Stimulated activated CD4-positive, alpha-beta T cell treated with anti-CD3 and anti-CD28 coated beads, Interleukin-12 subunit alpha, Interleukin-12 subunit beta, amount 100 ng/mL, for 4 hours (primary cell): ENCODE results near the gene ZNF24.

Experiments
- DNase-seq: peaks from one replicate; pipeline ENCODE4 v3.0.0-alpha.2; 2020

Gene ZNF24

DNA sequence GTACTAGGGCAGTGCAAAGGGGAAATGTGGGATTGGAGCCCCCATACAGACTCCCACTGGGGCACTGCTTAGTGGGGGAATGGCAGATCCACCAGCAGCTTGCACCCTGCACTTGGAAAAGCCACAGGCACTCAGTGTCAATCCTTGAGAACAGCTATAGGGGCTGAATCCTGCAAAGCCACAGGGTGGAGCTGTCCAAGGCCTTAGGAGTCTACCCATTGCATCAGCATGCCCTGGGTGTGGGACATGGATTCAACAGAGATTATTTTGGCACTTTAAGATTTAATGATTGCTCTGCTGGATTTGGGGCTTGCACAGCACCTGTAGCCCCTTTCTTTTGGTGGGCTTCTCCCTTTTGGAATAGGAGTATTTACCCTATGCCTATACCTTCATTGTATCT, 8.6 kb upstream of the ZNF24 start:
- no peak for DNase-seq

DNA sequence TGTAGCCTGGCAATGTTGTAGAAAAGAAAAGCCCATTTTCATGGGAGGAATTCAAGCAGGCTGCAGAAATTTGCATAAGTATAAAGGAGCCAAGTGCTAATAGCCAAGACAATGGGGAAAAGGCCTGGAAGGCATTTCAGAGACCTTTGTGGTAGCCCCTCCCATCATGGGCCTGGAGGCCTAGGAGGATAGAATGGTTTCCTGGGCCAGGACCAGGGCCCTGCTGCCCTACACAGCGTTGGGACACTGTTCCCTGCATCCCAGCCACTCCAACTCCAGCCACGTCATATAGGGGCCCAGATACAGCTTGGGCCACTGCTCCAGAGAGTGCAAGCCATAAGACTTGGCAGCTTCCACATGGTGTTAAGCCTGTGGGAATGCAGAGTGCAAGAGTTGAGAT, 8.1 kb upstream of the ZNF24 start:
- DNase-seq = no peak

DNA sequence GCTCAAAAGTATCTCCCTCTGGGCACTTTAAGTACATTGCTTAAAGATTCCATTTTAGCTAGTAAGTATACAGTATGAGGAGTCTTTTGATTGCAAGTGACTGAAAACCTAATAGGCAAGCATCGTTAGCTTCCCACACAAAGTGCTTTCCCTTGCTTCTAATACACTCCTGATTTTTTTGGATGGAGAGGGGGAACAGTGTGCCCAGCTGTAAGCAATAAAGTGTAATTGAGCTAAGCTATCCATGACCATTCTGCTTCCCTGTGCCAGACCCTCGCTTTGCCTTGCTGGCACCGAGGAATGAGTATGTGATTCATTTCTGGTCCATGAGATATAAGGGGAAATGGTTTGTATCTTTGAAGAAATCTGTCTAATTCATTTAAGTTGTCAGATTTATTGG, 3.8 kb upstream of the ZNF24 start:
- DNase-seq = no peak

DNA sequence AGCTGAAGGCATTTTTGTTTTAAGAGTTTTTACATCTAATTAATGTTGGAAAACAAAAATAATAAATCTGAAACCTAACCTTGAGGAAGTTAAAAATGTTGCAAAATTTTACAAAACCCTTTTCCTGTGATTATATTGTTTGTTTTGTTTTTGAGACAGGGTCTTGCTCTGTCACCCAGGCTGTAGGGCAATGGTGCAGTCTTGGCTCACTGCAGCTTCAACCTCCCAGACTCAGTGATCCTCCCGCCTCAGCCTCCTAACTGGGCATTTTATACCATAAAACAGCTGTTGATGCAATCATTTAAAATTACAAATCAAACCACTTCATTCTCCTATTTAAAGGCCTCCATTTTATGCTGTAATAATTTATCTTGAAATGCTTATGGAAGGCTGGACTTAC, 1.7 kb upstream of the ZNF24 start:
- no peak for DNase-seq

DNA sequence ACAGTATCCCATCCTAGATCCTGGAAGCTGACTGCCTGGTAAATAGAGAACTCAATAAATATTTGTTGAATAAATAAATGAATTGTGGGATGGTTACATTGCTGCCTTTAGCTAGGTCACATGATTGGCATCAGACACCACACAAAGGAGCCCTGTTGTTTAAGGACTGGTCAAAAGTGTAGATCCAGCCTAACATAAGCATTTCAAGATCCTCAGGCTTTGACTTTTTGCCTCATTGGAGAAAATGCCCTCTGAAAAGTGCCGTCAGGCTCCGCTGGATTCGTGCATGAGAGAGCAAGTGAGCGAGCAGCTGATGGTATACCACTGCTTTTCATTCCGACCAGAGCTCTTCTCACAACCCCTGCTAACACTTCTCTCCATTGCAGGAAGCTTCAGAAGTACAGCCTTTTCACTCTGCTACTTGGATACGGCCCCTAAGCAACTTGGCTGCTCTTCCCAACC, 1.3 kb upstream of the ZNF24 start:
- DNase-seq = no peak

DNA sequence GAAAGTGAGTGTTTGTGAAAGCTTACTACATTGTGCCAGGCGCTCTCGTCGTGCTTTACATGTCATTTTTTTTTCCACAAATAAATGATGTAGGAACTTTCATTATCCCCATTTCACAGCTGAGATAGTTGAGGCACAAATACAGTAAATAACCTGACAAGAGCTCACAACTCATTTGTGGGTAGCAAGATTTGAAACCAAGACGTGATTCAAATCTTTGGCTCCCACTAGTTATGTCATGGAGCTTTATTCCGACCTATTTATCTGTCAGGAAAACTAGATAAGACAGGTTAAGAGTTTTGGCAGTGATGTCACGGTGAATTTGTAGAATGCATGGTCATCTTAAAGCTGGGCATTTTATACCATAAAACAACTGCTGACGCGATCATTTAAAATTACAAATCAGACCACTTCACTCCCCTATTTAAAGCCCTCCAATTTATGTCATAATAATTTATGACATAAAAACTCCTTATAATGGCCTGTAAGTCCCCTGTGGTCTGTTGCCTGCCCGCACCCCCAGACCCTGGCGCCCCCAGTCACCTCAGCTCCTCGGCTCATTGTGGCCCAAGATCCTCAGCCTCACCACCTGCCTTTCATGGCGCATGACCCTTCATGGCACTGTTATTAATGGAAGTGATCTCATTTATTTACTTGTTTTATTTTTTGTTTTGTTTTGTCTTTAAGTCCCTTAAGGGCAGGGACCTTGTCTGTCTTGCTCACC, 678 bp upstream of the ZNF24 start:
- DNase-seq = no peak

DNA sequence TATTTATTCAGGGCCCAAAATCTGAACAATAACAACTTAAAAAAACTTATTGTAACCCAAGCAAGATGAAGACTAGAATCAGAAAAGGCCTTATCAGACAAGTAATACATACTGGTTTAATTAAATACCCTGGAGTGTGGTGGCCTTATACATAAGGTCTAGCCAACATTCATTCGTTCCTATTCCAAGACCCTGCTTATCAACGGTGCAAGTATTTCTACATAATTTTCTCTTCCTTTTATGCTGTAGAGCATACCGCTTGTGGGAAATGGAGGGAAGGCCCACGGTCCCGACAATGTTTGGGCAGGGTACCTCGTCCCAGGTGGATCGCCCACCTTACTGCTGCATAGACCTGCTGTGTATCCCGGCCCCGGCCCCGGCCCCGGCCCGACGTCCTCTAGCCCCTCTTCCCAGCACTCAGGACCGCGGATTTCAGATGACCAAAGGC, 708 bp downstream of the ZNF24 start:
- DNase-seq = no peak

DNA sequence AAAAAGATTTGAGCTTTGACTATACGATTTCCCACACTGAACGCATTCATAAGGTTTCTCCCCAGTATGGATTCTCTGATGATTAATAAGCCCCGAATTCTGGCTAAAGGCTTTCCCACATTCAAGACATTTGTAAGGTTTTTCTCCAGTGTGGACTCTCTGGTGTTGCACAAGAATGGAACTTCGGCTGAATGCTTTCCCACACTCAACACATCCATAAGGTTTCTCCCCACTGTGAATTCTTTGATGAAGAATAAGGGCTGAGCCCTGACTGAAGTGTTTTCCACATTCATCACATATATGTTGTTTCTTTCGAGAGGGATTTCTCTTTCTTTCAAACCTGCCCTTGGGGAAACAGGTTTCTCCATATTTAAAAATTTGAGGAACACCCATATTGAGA, 6.9 kb downstream of the ZNF24 start:
- DNase-seq = no peak

DNA sequence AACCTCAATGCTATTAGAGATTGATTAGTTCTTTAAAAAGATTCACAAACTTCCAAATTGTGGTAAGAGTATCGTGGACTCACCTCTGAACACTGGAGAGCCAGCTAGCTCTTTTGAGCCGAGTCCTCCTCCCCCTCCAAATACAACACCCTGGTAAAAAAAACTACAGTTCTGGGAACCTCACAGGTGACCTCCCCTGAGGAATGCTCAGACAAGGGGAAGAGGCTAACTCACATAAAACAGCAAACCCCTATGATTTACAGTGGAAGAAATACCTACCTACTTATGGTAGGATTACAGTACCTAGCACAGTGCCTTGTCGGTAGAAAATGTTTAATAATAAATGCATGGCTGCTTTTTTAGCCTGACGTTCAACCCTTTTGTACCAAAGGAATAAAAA, 8.4 kb downstream of the ZNF24 start:
- DNase-seq = no peak

DNA sequence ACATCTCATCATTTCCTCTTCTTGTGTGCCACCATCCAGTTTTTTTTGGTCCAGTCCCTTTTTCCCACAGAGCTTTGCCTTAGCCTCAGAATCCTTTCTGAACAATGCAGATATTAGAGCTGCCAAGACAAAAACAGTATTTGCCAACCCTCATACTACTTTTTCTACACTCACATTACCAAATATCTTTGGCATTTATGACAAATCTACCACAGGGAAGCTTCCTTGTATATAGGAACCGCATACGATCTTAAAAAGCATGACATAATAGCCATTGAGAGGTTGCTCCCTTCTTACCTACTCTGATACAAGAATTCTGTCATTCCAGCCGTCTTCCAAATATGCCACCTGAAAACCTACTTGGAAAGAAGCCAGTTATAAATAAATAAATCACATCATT, 9.4 kb downstream of the ZNF24 start:
- no peak for DNase-seq

DNA sequence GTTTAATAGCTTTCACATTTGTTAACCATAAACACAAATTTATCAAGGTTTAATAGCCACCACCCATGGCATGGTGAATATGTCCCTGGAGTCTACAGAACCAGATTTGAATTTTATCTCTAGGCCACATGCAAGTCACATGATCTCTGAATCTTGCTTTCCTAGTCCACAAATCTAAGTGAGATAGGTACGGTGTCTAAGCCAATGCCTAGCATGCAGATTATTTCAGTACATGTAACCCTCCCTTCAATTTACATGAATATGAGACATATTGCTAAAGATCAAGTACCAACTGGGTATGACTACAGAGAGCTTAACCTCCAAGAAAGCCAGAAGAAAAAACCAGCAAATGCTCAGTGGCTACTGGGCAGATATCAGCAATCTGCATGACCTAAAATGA, 10.0 kb downstream of the ZNF24 start:
- DNase-seq = no peak

DNA sequence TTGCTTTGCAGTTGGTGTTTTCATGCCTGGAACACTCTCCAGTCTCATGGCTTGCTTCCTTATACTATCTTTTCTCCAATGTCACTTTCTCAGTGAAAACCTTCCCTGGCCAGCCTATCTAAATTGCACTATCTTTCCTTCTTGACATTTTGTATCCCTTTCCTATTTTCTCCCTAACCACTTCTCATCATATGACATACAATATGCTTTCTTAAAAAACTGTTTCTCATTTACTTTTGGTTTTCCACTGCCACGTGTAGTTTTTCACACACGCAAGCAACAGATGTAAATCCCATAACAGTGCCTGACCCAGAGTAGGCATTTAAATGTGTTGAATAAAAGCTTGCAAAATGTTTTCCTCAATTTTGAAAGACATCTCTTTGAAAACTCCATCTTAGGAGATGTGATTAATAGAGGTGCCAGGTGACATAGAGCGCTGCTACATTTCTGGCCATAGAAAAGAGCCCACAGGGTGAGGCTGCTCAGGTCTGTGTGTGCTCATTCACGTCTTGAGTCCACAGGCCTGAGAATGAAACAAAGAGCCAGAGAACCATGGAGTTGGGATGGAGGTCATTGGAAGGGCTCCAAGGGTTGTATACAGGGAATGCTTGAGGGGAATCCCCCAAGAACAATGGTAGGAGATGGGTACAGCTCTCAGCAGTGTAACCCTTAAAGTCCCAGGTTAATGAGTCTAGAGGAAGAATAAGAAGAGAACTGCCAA, 12.7 kb downstream of the ZNF24 start:
- no peak for DNase-seq

DNA sequence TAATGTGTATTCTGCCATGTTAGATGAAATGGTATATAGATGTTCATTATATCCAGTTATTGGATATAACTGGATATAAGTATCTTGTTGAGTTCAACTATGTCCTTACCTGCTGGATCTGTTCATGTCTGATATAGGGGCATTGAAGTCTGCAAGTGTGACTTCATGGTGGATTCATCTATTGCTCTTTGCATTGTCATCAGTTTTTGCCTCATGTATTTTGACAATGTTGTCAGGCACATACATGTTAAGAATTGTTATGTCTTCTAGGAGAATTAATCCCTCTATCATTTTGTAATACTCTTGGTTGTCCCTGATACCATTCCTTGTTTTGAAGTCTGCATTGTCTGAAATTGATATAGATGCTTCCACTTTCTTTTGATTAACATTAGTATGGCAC, 15.4 kb downstream of the ZNF24 start:
- DNase-seq = no peak

DNA sequence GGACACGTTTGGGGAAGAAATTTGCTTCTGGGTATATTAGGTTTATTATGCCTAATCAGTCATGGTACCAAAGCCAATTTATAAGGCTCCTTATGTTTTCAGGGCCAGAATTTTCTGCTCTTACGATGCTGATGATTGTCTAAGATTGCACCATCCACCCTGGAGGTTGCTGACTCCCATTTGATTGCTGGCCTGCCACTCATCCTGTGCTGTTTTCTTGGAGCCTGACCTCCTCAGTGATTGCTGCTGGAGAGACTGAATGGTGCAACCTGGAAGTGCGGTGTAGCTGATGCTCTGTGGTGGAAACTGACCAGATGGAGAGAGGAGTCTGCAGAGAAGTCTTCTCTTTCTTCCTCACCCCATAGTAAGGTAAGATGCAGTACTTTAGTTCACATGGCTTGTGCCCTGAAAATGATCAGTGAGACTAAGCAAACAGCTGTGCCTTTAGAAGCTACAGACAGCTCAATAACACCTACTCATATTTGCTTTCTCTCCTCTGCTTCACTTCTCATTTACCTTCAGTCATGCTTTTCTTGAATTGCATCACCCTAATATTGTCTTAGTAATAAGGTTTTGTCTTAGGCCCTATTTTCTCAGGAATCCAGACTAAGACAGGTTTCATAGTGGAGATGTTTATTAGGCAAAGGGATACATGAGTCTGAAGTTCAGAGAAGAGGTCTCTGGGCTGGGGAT, 17.4 kb downstream of the ZNF24 start:
- no peak for DNase-seq

DNA sequence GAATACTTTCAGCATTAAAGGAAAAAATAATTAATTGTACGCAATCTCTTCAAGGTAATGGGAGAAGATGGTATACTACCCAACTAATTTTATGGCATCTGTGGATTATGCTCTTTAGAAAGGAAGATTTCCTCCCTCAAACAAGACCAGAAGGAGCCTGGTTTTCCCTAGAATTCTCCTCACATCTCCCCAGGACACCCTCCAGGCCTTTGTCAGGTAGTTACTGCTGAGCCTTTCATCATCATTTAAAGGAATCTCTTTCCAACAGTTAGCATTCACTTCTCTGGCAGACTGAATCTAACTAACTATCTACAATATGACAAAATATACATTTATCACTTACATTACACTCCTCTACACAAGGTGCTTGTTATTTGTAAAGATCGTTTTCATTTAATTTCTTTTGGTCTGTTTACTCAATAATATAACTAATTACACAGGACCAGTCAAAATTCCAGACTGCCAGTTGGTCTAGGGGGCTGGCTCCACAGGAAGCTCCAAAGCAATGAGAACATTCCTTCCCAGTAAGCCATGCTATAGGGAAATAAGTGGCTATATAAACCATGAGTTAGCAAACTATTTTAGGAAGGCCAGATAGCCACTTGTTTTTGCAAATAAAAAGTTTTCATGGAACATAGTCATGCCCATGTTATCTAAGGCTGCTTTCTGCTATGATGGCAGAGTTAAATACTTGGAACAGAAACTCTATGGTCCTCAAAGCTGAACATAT, 19.1 kb downstream of the ZNF24 start:
- no peak for DNase-seq

DNA sequence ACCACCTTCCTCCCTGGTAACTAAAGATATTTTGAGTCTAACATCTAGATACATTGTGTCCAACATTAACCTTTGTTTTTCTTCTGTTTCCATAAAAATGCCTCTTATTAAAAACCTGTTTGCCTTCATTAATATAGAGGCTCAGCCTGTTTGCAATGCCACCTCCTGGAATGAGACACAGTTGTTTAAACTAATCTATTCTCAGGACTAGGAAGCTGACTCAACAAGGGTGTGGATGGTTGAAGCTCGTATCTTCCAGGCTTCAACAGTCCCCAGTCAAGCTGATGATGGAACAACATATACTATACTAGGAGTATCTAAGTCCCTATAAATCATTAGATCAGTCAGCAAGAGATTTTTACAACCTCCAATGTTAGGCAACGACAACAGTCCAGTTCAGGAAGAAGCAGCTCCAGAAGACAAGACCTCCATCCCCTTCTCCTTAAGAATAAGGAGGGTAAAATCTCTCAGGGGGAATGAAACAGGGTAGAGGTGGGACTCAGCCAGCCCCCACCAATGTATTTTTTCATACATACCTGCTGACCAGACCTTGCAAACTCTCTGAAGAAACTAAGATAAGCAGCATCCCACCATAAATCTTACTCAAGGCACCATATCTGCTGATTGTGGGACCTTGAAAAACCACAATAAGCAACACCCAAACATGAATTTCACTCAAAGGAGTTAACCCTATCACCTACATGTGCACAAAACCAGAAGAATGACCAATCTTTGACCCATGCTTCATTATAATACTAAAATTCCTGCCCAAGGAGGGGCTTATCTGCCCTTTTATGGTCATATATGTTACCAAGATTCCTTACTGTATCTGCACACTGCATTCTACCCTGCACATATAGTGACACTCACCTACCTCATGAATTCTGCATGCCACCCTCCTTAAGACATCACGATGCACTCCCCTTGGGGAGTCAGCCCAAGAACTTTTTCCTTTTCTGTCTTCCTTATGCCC, 21.4 kb downstream of the ZNF24 start:
- DNase-seq = no peak

DNA sequence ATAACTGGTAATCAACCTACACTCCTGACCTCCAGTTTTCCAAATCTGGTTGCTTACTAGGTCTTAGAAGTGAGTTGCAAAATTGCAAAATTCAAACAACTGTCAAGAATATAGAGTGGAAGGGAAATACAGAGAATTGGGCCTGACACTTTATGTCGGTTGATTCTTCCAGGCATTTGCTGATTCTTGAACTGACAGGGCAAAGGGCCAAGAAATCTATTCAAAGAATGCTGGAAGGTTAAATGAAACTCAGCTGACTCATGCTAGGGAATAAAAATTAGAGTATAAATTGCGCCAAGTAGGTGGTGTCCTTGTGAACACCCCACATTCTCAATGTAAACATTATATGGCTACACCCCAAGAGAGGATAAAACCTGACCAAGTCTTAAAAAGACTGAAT, 32.7 kb downstream of the ZNF24 start:
- DNase-seq = no peak

DNA sequence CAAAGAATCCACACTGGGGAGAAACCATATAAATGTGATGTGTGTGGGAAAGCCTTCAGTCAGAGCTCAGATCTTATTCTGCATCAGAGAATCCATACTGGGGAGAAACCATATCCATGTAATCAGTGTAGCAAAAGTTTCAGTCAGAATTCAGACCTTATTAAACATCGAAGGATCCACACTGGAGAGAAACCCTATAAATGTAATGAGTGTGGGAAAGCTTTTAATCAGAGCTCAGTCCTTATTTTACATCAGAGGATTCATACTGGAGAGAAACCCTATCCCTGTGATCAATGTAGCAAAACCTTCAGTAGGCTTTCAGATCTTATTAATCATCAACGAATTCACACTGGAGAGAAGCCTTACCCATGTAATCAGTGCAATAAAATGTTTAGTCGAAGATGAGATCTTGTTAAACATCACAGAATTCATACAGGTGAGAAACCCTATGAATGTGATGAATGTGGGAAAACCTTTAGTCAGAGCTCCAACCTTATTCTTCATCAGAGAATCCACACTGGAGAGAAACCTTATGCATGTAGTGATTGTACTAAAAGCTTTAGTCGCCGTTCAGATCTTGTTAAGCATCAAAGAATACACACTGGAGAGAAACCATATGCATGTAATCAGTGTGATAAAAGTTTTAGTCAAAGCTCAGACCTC, 37.5 kb downstream of the ZNF24 start:
- DNase-seq = no peak

DNA sequence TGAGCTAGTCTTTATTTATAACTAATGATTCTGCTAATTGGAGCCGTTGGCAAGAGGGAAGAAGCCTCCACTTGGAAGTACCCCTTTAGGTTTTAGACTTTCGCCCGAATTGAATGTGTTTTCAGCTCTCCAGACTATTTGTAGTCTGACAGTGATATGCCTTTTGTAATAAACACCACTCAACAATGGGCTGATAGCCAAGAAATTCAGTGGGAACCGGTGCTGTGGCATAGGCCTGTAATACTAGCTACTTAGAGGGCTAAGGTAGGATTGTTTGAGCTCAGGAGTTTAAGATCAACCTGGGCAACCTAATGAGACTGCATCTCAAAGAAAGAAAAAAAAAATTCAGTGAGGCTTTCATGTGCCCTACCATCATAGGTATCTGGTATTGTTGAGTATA, 40.6 kb downstream of the ZNF24 start:
- DNase-seq = no peak

DNA sequence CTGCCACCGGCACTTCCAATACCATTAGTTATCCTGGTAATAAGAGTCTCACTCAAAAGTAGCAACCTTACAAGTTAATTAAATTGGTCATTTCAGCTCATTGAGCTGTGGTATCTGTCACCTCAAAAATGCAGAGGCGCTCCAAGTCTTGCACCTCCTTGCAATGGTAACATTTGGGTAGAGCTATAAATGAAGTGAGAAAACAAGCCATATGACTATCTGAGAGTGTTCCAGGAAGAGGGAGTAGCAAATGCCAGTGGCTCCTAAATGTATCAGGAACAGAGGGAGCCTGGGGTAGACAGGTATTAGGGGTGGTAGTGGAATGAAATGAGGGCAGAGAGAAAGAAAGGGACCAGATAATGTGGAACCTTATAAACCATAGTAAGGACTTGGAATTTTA, 48.2 kb downstream of the ZNF24 start:
- no peak for DNase-seq

DNA sequence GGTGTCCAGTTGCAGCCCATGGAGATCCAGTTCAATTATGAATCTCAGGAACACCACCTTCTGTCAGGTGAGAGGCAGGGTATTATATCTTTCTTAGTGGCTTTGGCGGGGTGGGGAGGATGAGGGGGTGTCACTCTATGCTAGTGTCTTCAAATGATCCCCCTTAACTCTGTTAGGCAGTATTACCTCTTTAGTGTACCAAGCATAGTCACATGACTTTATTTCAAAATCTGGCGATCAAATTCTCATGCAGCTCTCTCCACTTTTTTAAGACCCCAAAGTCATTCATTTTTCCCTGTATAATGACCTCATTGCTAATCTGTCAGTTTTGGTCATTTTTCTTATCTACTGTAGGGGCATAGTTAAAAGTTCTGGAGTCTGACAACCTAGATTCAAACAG, 53.1 kb downstream of the ZNF24 start:
- no peak for DNase-seq
